ENCODE results near the gene LRCH1.
"Not testable (repeated sequence)": the region's sequence is repeated elsewhere in the genome, so short reads cannot be mapped to it uniquely, and the experiment has no call there.

Gene LRCH1

GRCh38 chr13:46552889-46553520 is at the start of gene LRCH1:
TSS of gene LRCH1 (plus strand) at chr13:46553170. CDS start at chr13:46553397, 227 bp downstream.
- Histone ChIP-seq H3K27ac (ENCODE audit: low read length) (peak within 1 kb of the TSS; percentile 85), H3K9me3 (ENCODE audit: control insufficient read depth in 1 of 2, low read length in 2 of 2) (no peaks in the 10 kb centered on the region), H3K27me3 (ENCODE audit: low read depth, low read length) (no peaks in the 10 kb centered on the region), H3K4me3 (ENCODE audit: low read depth in 1 of 2, low read length in 2 of 2) (peak within 1 kb of the TSS; percentile 87 to 95), H3K4me1 (ENCODE audit: control insufficient read depth in 1 of 2, insufficient read depth in 2 of 2, low read length in 2 of 2) (peaks cover 9 to 18% of the 10 kb centered on the region in 2 donors), H3K36me3 (ENCODE audit: control insufficient read depth in 1 of 2, insufficient read depth in 2 of 2, low read length in 2 of 2) (no peaks in the 10 kb centered on the region)

DNA sequence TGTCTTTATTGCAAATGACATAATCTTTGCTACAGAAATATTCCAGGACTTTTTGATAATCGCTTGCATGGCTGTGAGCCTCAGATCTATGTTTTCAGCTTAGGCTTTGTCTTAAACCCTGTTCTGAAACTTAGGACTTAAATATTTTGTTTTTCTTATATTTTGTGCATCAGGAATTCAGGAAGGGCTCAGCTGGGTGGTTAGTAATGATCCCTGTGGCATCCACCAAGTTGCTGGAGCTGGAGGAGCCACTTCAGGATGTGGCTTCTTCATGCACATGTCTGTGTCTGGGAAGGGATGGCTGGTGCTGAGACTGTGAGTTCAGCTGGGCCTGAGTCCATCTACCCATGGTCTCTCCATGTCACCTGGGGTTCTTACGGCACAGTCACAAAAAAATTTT is 48.9 kb upstream of the LRCH1 start:
- Histone ChIP-seq H3K4me1 (ENCODE audit: control insufficient read depth in 1 of 2, insufficient read depth in 2 of 2, low read length in 2 of 2) (no peaks in the 10 kb centered on the region), H3K27ac (ENCODE audit: low read length) (no peak overlapping the region), H3K4me3 (ENCODE audit: low read depth in 1 of 2, low read length in 2 of 2) (no peak overlapping the region), H3K9me3 (ENCODE audit: control insufficient read depth in 1 of 2, low read length in 2 of 2) (no peaks in the 10 kb centered on the region), H3K36me3 (ENCODE audit: control insufficient read depth in 1 of 2, insufficient read depth in 2 of 2, low read length in 2 of 2) (no peaks in the 10 kb centered on the region), H3K27me3 (ENCODE audit: low read depth, low read length) (no peaks in the 10 kb centered on the region)

GRCh38 chr13:46507981-46508380 is 45.0 kb upstream of the LRCH1 start:
- Histone ChIP-seq H3K36me3 (ENCODE audit: control insufficient read depth in 1 of 2, insufficient read depth in 2 of 2, low read length in 2 of 2) (no peaks in the 10 kb centered on the region), H3K27me3 (ENCODE audit: low read depth, low read length) (no peaks in the 10 kb centered on the region), H3K27ac (ENCODE audit: low read length) (no peak overlapping the region), H3K4me3 (ENCODE audit: low read depth in 1 of 2, low read length in 2 of 2) (no peak overlapping the region), H3K4me1 (ENCODE audit: control insufficient read depth in 1 of 2, insufficient read depth in 2 of 2, low read length in 2 of 2) (no peaks in the 10 kb centered on the region), H3K9me3 (ENCODE audit: control insufficient read depth in 1 of 2, low read length in 2 of 2) (no peaks in the 10 kb centered on the region)

DNA sequence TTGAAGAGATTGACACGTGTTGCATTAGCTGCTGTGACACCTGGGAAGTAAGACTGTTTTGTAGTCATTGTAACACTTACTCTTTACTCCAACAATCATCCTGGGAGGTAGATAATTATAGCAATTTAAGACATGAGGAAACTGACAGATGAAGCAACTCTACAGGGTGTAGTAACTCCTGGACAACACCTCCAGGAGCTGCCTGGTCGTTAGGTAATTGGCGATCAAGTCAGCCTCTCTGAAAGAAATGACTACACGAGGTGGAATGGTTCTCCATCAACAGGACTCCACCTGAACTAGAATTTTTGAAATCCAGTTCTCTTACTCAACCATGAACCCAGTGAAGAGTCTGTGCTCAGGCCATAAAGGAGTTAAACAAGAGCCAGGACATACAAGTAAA is 43.0 kb upstream of the LRCH1 start:
- H3K27ac ChIP-seq (ENCODE audit: low read length), result no peak overlapping the region
- H3K36me3 ChIP-seq (ENCODE audit: control insufficient read depth in 1 of 2, insufficient read depth in 2 of 2, low read length in 2 of 2), result no peaks in the 10 kb centered on the region
- no peak overlapping the region for H3K4me3 ChIP-seq (ENCODE audit: low read depth in 1 of 2, low read length in 2 of 2)
- H3K4me1 ChIP-seq (ENCODE audit: control insufficient read depth in 1 of 2, insufficient read depth in 2 of 2, low read length in 2 of 2), result no peaks in the 10 kb centered on the region
- no peaks in the 10 kb centered on the region for H3K27me3 ChIP-seq (ENCODE audit: low read depth, low read length)
- no peaks in the 10 kb centered on the region for H3K9me3 ChIP-seq (ENCODE audit: control insufficient read depth in 1 of 2, low read length in 2 of 2)

DNA sequence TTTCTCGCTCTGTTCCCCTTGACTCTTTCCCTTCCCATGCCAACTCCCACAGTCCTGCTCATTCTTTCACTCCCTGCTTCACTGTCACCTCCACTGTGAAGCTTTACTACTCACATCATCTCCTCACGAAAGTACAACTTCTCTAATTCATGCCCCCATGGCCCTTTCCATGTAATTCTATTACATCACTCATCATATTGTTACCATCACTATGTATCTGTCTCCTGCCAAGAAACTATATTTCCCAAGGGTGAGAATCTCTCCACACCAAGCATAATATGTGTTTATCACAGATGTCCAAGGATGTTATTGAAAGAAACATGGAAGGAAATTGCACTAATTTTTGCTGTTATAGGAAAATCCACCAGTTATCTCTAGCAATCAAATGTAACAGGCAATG is 37.2 kb upstream of the LRCH1 start:
- Histone ChIP-seq H3K27ac (ENCODE audit: low read length) (no peak overlapping the region), H3K4me1 (ENCODE audit: control insufficient read depth in 1 of 2, insufficient read depth in 2 of 2, low read length in 2 of 2) (no peaks in the 10 kb centered on the region), H3K9me3 (ENCODE audit: control insufficient read depth in 1 of 2, low read length in 2 of 2) (no peaks in the 10 kb centered on the region), H3K27me3 (ENCODE audit: low read depth, low read length) (no peaks in the 10 kb centered on the region), H3K36me3 (ENCODE audit: control insufficient read depth in 1 of 2, insufficient read depth in 2 of 2, low read length in 2 of 2) (no peaks in the 10 kb centered on the region), H3K4me3 (ENCODE audit: low read depth in 1 of 2, low read length in 2 of 2) (no peak overlapping the region)

- Histone ChIP-seq H3K27ac (ENCODE audit: low read length) (no peak overlapping the region), H3K4me1 (ENCODE audit: control insufficient read depth in 1 of 2, insufficient read depth in 2 of 2, low read length in 2 of 2) (peaks cover 0 to 4% of the 10 kb centered on the region in 2 donors), H3K4me3 (ENCODE audit: low read depth in 1 of 2, low read length in 2 of 2) (no peak overlapping the region), H3K36me3 (ENCODE audit: control insufficient read depth in 1 of 2, insufficient read depth in 2 of 2, low read length in 2 of 2) (no peaks in the 10 kb centered on the region), H3K9me3 (ENCODE audit: control insufficient read depth in 1 of 2, low read length in 2 of 2) (peaks cover 0 to 6% of the 10 kb centered on the region in 2 donors), H3K27me3 (ENCODE audit: low read depth, low read length) (no peaks in the 10 kb centered on the region)
These were observed 36.2 kb upstream of the LRCH1 start for GRCh38 chr13:46516599-46517338.

DNA sequence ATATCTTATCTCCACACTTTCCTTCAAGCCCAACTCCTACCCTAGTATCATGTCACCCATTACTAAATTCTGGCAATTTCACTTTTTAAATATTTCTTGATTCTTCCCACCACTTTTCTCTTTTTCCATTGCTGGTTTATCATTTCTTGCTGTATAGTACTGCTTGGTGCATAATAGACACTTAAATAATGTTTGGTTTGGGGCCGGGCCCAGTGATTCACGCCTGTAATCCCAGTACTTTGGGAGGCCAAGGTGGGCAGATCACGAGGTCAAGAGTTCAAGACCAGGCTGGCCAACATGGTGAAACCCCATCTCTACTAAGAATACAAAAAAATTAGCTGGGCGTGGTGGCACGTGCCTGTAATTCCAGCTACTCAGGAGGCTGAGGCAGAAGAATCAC is 35.2 kb upstream of the LRCH1 start:
- H3K36me3 ChIP-seq (ENCODE audit: control insufficient read depth in 1 of 2, insufficient read depth in 2 of 2, low read length in 2 of 2); H3K4me3 ChIP-seq (ENCODE audit: low read depth in 1 of 2, low read length in 2 of 2); H3K27ac ChIP-seq (ENCODE audit: low read length); H3K27me3 ChIP-seq (ENCODE audit: low read depth, low read length); H3K9me3 ChIP-seq (ENCODE audit: control insufficient read depth in 1 of 2, low read length in 2 of 2): not testable (repeated sequence)
- H3K4me1 ChIP-seq (ENCODE audit: control insufficient read depth in 1 of 2, insufficient read depth in 2 of 2, low read length in 2 of 2), result peaks cover 0 to 12% of the 10 kb centered on the region in 2 donors

- H3K9me3 ChIP-seq (ENCODE audit: control insufficient read depth in 1 of 2, low read length in 2 of 2), result peaks cover 0 to 6% of the 10 kb centered on the region in 2 donors
- H3K27ac ChIP-seq (ENCODE audit: low read length), result no peak overlapping the region
- no peaks in the 10 kb centered on the region for H3K27me3 ChIP-seq (ENCODE audit: low read depth, low read length)
- H3K4me3 ChIP-seq (ENCODE audit: low read depth in 1 of 2, low read length in 2 of 2), result no peak overlapping the region
- no peaks in the 10 kb centered on the region for H3K36me3 ChIP-seq (ENCODE audit: control insufficient read depth in 1 of 2, insufficient read depth in 2 of 2, low read length in 2 of 2)
- peaks cover 0 to 12% of the 10 kb centered on the region in 2 donors for H3K4me1 ChIP-seq (ENCODE audit: control insufficient read depth in 1 of 2, insufficient read depth in 2 of 2, low read length in 2 of 2)
These were observed 33.8 kb upstream of the LRCH1 start for GRCh38 chr13:46519182-46519581.

DNA sequence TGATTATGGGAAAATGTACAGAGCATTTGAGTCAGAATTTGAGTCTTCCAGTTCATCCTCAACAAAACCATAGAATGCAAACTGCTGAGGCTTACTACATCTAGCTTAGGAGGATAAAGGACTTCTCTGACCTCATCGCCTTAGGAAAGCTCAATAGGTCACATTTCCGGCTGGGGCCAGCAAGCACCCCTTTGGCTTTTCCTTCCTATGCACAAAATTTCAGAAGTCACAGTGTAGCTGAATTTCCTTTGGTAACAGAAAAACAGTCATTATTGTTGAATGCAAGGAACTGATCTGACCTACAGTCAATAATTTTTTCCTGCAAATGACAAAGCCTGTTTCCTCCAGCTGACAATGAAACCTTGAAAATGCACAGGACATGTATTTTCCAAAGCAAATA is 32.8 kb upstream of the LRCH1 start:
- no peak overlapping the region for H3K4me3 ChIP-seq (ENCODE audit: low read depth in 1 of 2, low read length in 2 of 2)
- H3K27ac ChIP-seq (ENCODE audit: low read length), result no peak overlapping the region
- H3K9me3 ChIP-seq (ENCODE audit: control insufficient read depth in 1 of 2, low read length in 2 of 2), result peaks cover 0 to 6% of the 10 kb centered on the region in 2 donors
- no peaks in the 10 kb centered on the region for H3K36me3 ChIP-seq (ENCODE audit: control insufficient read depth in 1 of 2, insufficient read depth in 2 of 2, low read length in 2 of 2)
- no peaks in the 10 kb centered on the region for H3K27me3 ChIP-seq (ENCODE audit: low read depth, low read length)
- H3K4me1 ChIP-seq (ENCODE audit: control insufficient read depth in 1 of 2, insufficient read depth in 2 of 2, low read length in 2 of 2), result peaks cover 0 to 12% of the 10 kb centered on the region in 2 donors

DNA sequence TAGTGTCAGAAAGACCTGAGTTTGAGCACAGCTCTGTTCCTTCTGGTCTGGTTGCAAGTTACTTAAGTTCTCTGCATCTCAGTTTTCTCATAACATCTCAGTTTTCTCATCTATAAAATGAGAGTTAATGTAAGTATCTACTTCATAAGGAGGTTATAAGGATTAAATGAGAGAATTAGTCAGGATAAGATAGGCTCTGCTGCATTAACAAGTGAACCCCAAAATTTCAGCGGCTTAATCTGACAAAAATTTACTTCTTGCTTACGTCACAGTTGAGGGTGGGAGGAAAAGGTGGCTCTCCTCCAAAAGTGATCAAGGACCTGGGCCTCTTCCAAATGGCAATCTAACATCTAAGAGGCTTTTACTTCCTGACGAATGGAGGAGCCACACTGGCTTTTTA is 31.5 kb upstream of the LRCH1 start:
- H3K27ac ChIP-seq (ENCODE audit: low read length), result no peak overlapping the region
- no peaks in the 10 kb centered on the region for H3K27me3 ChIP-seq (ENCODE audit: low read depth, low read length)
- peaks cover 0 to 6% of the 10 kb centered on the region in 2 donors for H3K9me3 ChIP-seq (ENCODE audit: control insufficient read depth in 1 of 2, low read length in 2 of 2)
- peaks cover 0 to 12% of the 10 kb centered on the region in 2 donors for H3K4me1 ChIP-seq (ENCODE audit: control insufficient read depth in 1 of 2, insufficient read depth in 2 of 2, low read length in 2 of 2)
- H3K36me3 ChIP-seq (ENCODE audit: control insufficient read depth in 1 of 2, insufficient read depth in 2 of 2, low read length in 2 of 2), result no peaks in the 10 kb centered on the region
- H3K4me3 ChIP-seq (ENCODE audit: low read depth in 1 of 2, low read length in 2 of 2), result no peak overlapping the region

- H3K36me3 ChIP-seq (ENCODE audit: control insufficient read depth in 1 of 2, insufficient read depth in 2 of 2, low read length in 2 of 2), result no peaks in the 10 kb centered on the region
- peaks cover 0 to 6% of the 10 kb centered on the region in 2 donors for H3K9me3 ChIP-seq (ENCODE audit: control insufficient read depth in 1 of 2, low read length in 2 of 2)
- no peak overlapping the region for H3K4me3 ChIP-seq (ENCODE audit: low read depth in 1 of 2, low read length in 2 of 2)
- H3K4me1 ChIP-seq (ENCODE audit: control insufficient read depth in 1 of 2, insufficient read depth in 2 of 2, low read length in 2 of 2), result peaks cover 0 to 12% of the 10 kb centered on the region in 2 donors
- H3K27me3 ChIP-seq (ENCODE audit: low read depth, low read length), result no peaks in the 10 kb centered on the region
- no peak overlapping the region for H3K27ac ChIP-seq (ENCODE audit: low read length)
These were observed 30.8 kb upstream of the LRCH1 start for GRCh38 chr13:46521921-46522747.

Data from muscle layer of duodenum (tissue), 2 donors.